Measurements from ENCODE around the gene CRYBG3. TPM values are rescaled to one million over a fixed set of nuclear protein-coding genes. Genes with fewer than 3 reads are reported as not detected.

CRYBG3 gene
- total RNA-seq, 1 donor from 2014 or later, result 7.5 TPM

DNA sequence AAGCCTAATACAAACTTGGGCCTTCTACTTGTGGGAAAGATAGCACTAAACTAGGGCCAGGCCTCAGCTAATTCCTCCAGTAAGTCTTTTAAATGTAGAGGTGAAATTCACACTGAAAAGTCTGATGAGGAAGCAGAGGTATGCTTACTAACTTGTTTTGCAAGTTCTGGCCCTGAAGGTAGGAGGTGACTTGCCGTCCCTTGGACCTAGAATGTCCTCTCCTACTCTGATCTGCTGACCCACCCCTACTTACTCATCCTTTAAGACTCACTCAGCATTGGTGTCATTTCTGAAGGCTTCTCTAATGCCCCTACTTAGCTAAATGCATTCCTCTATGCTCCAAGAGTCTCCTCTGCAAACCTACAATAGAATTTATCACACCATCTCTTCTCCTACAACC, 131.1 kb downstream of the CRYBG3 start:
- TF ChIP-seq, protein P1, sequence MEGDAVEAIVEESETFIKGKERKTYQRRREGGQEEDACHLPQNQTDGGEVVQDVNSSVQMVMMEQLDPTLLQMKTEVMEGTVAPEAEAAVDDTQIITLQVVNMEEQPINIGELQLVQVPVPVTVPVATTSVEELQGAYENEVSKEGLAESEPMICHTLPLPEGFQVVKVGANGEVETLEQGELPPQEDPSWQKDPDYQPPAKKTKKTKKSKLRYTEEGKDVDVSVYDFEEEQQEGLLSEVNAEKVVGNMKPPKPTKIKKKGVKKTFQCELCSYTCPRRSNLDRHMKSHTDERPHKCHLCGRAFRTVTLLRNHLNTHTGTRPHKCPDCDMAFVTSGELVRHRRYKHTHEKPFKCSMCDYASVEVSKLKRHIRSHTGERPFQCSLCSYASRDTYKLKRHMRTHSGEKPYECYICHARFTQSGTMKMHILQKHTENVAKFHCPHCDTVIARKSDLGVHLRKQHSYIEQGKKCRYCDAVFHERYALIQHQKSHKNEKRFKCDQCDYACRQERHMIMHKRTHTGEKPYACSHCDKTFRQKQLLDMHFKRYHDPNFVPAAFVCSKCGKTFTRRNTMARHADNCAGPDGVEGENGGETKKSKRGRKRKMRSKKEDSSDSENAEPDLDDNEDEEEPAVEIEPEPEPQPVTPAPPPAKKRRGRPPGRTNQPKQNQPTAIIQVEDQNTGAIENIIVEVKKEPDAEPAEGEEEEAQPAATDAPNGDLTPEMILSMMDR (conservative IDR thresholded peaks at IDR 0.05; ENCODE audit: low read depth, low read length), result no peak
- H3K4me3 ChIP-seq (ENCODE audit: low read depth, low read length), result no peak overlapping the region
- DNase-seq (ENCODE audit: low read depth), result peak; percentile 52

DNA sequence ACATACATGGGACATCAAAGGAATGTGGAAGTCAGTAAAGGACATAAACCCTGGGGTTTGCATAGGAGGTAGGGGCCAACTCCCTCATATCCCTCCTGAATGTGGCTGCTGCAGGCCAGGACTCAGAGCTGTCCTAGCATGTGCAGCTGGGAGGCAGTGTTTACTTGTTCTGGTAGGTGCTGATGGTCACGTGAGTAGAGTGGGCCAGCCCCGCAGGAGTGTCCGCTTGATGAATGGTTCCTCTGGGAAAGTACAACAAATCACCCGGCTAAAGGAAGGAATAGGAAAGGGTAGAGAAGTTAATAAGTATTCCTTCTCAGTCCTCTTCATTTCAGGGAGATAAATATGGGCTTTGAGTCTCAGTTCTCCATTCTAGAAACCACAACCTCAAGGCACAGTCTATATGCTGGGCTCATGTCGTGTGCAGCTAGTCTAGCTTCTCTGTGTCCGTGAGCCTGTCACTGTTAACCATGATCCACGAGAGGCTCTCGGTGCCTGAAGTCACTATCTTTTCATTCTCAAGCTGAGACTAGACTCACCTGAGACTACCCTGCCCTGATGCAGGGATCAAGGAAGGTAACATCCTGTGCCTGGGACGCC, 132.5 kb downstream of the CRYBG3 start:
- no peak for DNase-seq (ENCODE audit: low read depth)
- TF ChIP-seq, protein P1 (conservative IDR thresholded peaks at IDR 0.05; ENCODE audit: low read depth, low read length), result no peak
- H3K4me3 ChIP-seq (ENCODE audit: low read depth, low read length), result no peak overlapping the region

DNA sequence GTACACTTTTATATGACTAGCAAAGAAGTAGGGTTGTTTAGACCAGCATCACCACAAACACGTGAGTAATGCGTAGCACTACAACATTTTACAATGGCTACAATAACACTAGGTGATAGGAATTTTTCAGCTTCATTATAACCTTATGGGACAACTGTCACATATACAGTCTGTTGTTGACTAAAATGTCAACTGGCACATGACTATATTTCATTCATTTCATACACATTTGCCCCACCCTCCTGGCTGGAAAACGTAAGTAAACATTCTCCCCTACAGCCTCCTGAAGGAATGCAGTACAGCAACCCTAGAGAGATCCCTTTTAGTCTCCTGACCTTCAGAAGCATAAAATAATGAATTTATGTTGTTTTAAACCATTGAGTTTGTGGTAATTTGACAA, 134.2 kb downstream of the CRYBG3 start:
- no peak for DNase-seq (ENCODE audit: low read depth)
- TF ChIP-seq, protein P1 (conservative IDR thresholded peaks at IDR 0.05; ENCODE audit: low read depth, low read length), result no peak
- no peak overlapping the region for H3K4me3 ChIP-seq (ENCODE audit: low read depth, low read length)

DNA sequence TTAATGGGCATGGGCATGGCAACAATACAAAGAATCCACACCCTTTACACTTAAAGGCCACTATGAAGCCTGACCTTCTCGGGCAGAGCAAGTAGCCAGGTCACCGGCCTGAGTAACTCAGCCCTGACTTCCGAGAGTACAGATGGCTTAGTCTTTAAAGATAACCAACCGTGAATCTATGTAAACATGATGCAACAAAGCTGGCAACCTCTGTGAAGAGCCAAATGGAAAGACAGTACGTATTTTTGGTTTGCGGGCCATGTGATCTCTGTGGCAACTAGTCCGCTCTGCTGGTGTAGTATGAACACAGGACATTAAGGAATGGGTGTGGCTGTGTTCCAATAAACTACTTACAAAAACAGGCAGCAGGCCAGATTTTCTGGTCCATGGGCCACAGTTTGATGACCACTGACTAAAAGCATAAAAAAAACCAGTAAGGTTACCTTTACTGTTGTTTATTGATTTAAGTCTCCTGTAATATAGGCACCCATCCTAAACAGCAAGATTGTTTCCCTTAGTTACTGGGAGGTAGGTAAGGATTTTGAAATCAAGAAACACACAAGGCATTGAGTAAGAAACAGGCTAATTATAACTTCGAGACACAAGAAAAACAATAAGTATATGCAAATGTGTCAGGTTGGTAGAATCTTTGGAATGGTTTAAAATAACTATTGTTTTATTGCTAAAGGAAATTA, 136.0 kb downstream of the CRYBG3 start:
- H3K4me3 ChIP-seq (ENCODE audit: low read depth, low read length), result no peak overlapping the region
- peak; percentile 98 for DNase-seq (ENCODE audit: low read depth)
- TF ChIP-seq, protein P1 (conservative IDR thresholded peaks at IDR 0.05; ENCODE audit: low read depth, low read length), result no peak

- TF ChIP-seq, protein P1 (conservative IDR thresholded peaks at IDR 0.05; ENCODE audit: low read depth, low read length), result no peak
- peak; percentile 78 for DNase-seq (ENCODE audit: low read depth)
- no peak overlapping the region for H3K4me3 ChIP-seq (ENCODE audit: low read depth, low read length)
Observed at GRCh38 chr3:97958396-97958795, 136.6 kb downstream of the CRYBG3 start.

DNA sequence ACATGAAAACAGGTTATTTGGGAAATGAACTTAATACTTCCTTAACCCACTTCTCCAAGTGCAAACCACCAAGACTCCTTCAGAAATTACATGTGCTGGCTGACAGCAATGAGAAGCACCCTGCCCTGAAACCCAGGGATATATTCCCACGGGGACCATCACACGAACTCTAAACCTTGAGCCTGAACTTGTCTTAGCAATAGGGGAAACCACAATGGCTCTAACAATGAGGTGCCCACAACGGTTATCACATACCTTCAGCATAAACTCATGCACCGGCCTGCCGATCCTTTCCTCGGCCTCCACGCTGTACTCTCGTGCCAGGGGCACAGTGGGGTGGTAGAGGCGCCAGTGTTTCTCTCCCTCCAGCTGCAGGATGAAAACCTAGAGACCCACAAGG, 137.0 kb downstream of the CRYBG3 start:
- TF ChIP-seq, protein P1 (conservative IDR thresholded peaks at IDR 0.05; ENCODE audit: low read depth, low read length), result no peak
- DNase-seq (ENCODE audit: low read depth), result no peak
- no peak overlapping the region for H3K4me3 ChIP-seq (ENCODE audit: low read depth, low read length)

DNA sequence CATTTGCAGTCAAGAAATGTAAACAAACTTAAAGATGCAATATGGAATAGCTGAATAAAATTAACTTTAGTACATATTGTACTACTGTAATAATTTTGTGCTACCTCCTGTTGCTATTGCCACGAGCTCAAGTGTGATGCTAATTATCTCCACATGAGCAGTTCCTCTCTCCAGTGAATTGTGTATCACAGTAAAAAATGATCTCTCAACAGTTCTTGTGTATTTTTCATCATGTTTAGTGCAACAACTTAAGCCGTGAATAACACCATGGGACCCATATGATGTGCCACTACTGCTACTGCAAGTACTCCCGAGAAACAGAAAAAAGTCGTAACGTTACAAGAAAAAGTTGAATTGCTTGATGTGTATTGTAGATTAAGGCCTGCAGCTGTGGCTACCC, 138.1 kb downstream of the CRYBG3 start:
- H3K4me3 ChIP-seq (ENCODE audit: low read depth, low read length), result no peak overlapping the region
- TF ChIP-seq, protein P1 (conservative IDR thresholded peaks at IDR 0.05; ENCODE audit: low read depth, low read length), result no peak
- no peak for DNase-seq (ENCODE audit: low read depth)
